ENCODE data around the gene DIPK1B. TPM values are rescaled to one million over a fixed set of nuclear protein-coding genes. Genes with fewer than 3 reads are reported as not detected.

Gene DIPK1B
- total RNA-seq, 1 donor from 2014 or later = 11.0 TPM

GRCh38 chr9:136685790-136686533, 26.4 kb upstream of the DIPK1B start:
- peak overlapping the region; percentile 91 for H3K27ac ChIP-seq (ENCODE audit: low read depth, low read length)
- H3K4me1 ChIP-seq (ENCODE audit: control insufficient read depth in 3 of 3, insufficient read depth in 3 of 3, low read length in 3 of 3) = peaks cover 29 to 59% (median 48%) of the 10 kb centered on the region in 3 donors
- no peaks in the 10 kb centered on the region for H3K9me3 ChIP-seq (ENCODE audit: control insufficient read depth in 3 of 3, low read length in 3 of 3)
- no peaks in the 10 kb centered on the region for H3K27me3 ChIP-seq (ENCODE audit: control insufficient read depth in 3 of 3, insufficient read depth in 3 of 3, low read length in 3 of 3)
- H3K4me3 ChIP-seq (ENCODE audit: low read length in 3 of 3) = peak overlapping the region; percentile 62 to 81 (median 74)
- H3K36me3 ChIP-seq (ENCODE audit: control insufficient read depth in 3 of 3, insufficient read depth in 3 of 3, low read length in 3 of 3) = no peaks in the 10 kb centered on the region
- peak overlapping the region; percentile 72 to 89 (median 80) for H3K9ac ChIP-seq (ENCODE audit: low read depth in 1 of 3, low read length in 3 of 3)

GRCh38 chr9:136686534-136686793, 25.9 kb upstream of the DIPK1B start:
- no peaks in the 10 kb centered on the region for H3K27me3 ChIP-seq (ENCODE audit: control insufficient read depth in 3 of 3, insufficient read depth in 3 of 3, low read length in 3 of 3)
- H3K4me3 ChIP-seq (ENCODE audit: low read length in 3 of 3) = peak overlapping the region; percentile 62 to 81 (median 74)
- H3K9me3 ChIP-seq (ENCODE audit: control insufficient read depth in 3 of 3, low read length in 3 of 3) = no peaks in the 10 kb centered on the region
- peak overlapping the region; percentile 72 to 89 (median 80) for H3K9ac ChIP-seq (ENCODE audit: low read depth in 1 of 3, low read length in 3 of 3)
- H3K36me3 ChIP-seq (ENCODE audit: control insufficient read depth in 3 of 3, insufficient read depth in 3 of 3, low read length in 3 of 3) = no peaks in the 10 kb centered on the region
- H3K4me1 ChIP-seq (ENCODE audit: control insufficient read depth in 3 of 3, insufficient read depth in 3 of 3, low read length in 3 of 3) = peaks cover 34 to 64% (median 53%) of the 10 kb centered on the region in 3 donors
- peak overlapping the region; percentile 91 for H3K27ac ChIP-seq (ENCODE audit: low read depth, low read length)

- no peaks in the 10 kb centered on the region for H3K27me3 ChIP-seq (ENCODE audit: control insufficient read depth in 3 of 3, insufficient read depth in 3 of 3, low read length in 3 of 3)
- no peaks in the 10 kb centered on the region for H3K9me3 ChIP-seq (ENCODE audit: control insufficient read depth in 3 of 3, low read length in 3 of 3)
- peak within 1 kb of the TSS; percentile 72 to 89 (median 80) for H3K9ac ChIP-seq (ENCODE audit: low read depth in 1 of 3, low read length in 3 of 3)
- H3K4me3 ChIP-seq (ENCODE audit: low read length in 3 of 3) = peak within 1 kb of the TSS; percentile 66 to 81 (median 74)
- H3K27ac ChIP-seq (ENCODE audit: low read depth, low read length) = peak within 1 kb of the TSS; percentile 91
- peaks cover 35 to 64% (median 55%) of the 10 kb centered on the region in 3 donors for H3K4me1 ChIP-seq (ENCODE audit: control insufficient read depth in 3 of 3, insufficient read depth in 3 of 3, low read length in 3 of 3)
- H3K36me3 ChIP-seq (ENCODE audit: control insufficient read depth in 3 of 3, insufficient read depth in 3 of 3, low read length in 3 of 3) = no peaks in the 10 kb centered on the region
Measured at GRCh38 chr9:136686794-136687711, 25.3 kb upstream of the DIPK1B start, which contains the start of gene AGPAT2. AGPAT2 (minus strand) TSS chr9:136687457; CDS start chr9:136687357, 100 bp downstream.

GRCh38 chr9:136687721-136688223, 24.6 kb upstream of the DIPK1B start:
- H3K36me3 ChIP-seq (ENCODE audit: control insufficient read depth in 3 of 3, insufficient read depth in 3 of 3, low read length in 3 of 3) = no peaks in the 10 kb centered on the region
- H3K27me3 ChIP-seq (ENCODE audit: control insufficient read depth in 3 of 3, insufficient read depth in 3 of 3, low read length in 3 of 3) = no peaks in the 10 kb centered on the region
- H3K4me1 ChIP-seq (ENCODE audit: control insufficient read depth in 3 of 3, insufficient read depth in 3 of 3, low read length in 3 of 3) = peaks cover 35 to 63% (median 55%) of the 10 kb centered on the region in 3 donors
- H3K9ac ChIP-seq (ENCODE audit: low read depth in 1 of 3, low read length in 3 of 3) = peak overlapping the region in 2 of 3 donors; percentile 59 to 79
- peak overlapping the region; percentile 91 for H3K27ac ChIP-seq (ENCODE audit: low read depth, low read length)
- H3K4me3 ChIP-seq (ENCODE audit: low read length in 3 of 3) = peak overlapping the region in 2 of 3 donors; percentile 6 to 36
- H3K9me3 ChIP-seq (ENCODE audit: control insufficient read depth in 3 of 3, low read length in 3 of 3) = no peaks in the 10 kb centered on the region

- H3K9ac ChIP-seq (ENCODE audit: low read depth in 1 of 3, low read length in 3 of 3) = peak overlapping the region in 1 of 3 donors; percentile 79
- no peaks in the 10 kb centered on the region for H3K36me3 ChIP-seq (ENCODE audit: control insufficient read depth in 3 of 3, insufficient read depth in 3 of 3, low read length in 3 of 3)
- no peak overlapping the region for H3K4me3 ChIP-seq (ENCODE audit: low read length in 3 of 3)
- peak overlapping the region; percentile 94 for H3K27ac ChIP-seq (ENCODE audit: low read depth, low read length)
- no peaks in the 10 kb centered on the region for H3K27me3 ChIP-seq (ENCODE audit: control insufficient read depth in 3 of 3, insufficient read depth in 3 of 3, low read length in 3 of 3)
- H3K9me3 ChIP-seq (ENCODE audit: control insufficient read depth in 3 of 3, low read length in 3 of 3) = no peaks in the 10 kb centered on the region
- H3K4me1 ChIP-seq (ENCODE audit: control insufficient read depth in 3 of 3, insufficient read depth in 3 of 3, low read length in 3 of 3) = peaks cover 36 to 58% (median 52%) of the 10 kb centered on the region in 3 donors
Measured at GRCh38 chr9:136688274-136689107, 23.9 kb upstream of the DIPK1B start.

GRCh38 chr9:136689108-136689460, 23.3 kb upstream of the DIPK1B start:
- H3K27me3 ChIP-seq (ENCODE audit: control insufficient read depth in 3 of 3, insufficient read depth in 3 of 3, low read length in 3 of 3) = no peaks in the 10 kb centered on the region
- H3K4me3 ChIP-seq (ENCODE audit: low read length in 3 of 3) = no peak overlapping the region
- peak overlapping the region in 1 of 3 donors; percentile 45 for H3K9ac ChIP-seq (ENCODE audit: low read depth in 1 of 3, low read length in 3 of 3)
- H3K9me3 ChIP-seq (ENCODE audit: control insufficient read depth in 3 of 3, low read length in 3 of 3) = no peaks in the 10 kb centered on the region
- H3K27ac ChIP-seq (ENCODE audit: low read depth, low read length) = peak overlapping the region; percentile 94
- no peaks in the 10 kb centered on the region for H3K36me3 ChIP-seq (ENCODE audit: control insufficient read depth in 3 of 3, insufficient read depth in 3 of 3, low read length in 3 of 3)
- peaks cover 38 to 59% (median 53%) of the 10 kb centered on the region in 3 donors for H3K4me1 ChIP-seq (ENCODE audit: control insufficient read depth in 3 of 3, insufficient read depth in 3 of 3, low read length in 3 of 3)

- peaks cover 35 to 54% (median 52%) of the 10 kb centered on the region in 3 donors for H3K4me1 ChIP-seq (ENCODE audit: control insufficient read depth in 3 of 3, insufficient read depth in 3 of 3, low read length in 3 of 3)
- H3K4me3 ChIP-seq (ENCODE audit: low read length in 3 of 3) = peak overlapping the region in 2 of 3 donors; percentile 22 to 39
- no peaks in the 10 kb centered on the region for H3K27me3 ChIP-seq (ENCODE audit: control insufficient read depth in 3 of 3, insufficient read depth in 3 of 3, low read length in 3 of 3)
- no peaks in the 10 kb centered on the region for H3K9me3 ChIP-seq (ENCODE audit: control insufficient read depth in 3 of 3, low read length in 3 of 3)
- H3K27ac ChIP-seq (ENCODE audit: low read depth, low read length) = peak overlapping the region; percentile 94
- H3K36me3 ChIP-seq (ENCODE audit: control insufficient read depth in 3 of 3, insufficient read depth in 3 of 3, low read length in 3 of 3) = no peaks in the 10 kb centered on the region
- H3K9ac ChIP-seq (ENCODE audit: low read depth in 1 of 3, low read length in 3 of 3) = peak overlapping the region; percentile 57 to 82 (median 66)
Measured at GRCh38 chr9:136690104-136690805, 22.1 kb upstream of the DIPK1B start.

- peak overlapping the region; percentile 30 to 82 (median 66) for H3K9ac ChIP-seq (ENCODE audit: low read depth in 1 of 3, low read length in 3 of 3)
- H3K27me3 ChIP-seq (ENCODE audit: control insufficient read depth in 3 of 3, insufficient read depth in 3 of 3, low read length in 3 of 3) = peaks cover 0 to 4% (median 0%) of the 10 kb centered on the region in 3 donors
- H3K36me3 ChIP-seq (ENCODE audit: control insufficient read depth in 3 of 3, insufficient read depth in 3 of 3, low read length in 3 of 3) = no peaks in the 10 kb centered on the region
- peak overlapping the region in 2 of 3 donors; percentile 22 to 39 for H3K4me3 ChIP-seq (ENCODE audit: low read length in 3 of 3)
- H3K4me1 ChIP-seq (ENCODE audit: control insufficient read depth in 3 of 3, insufficient read depth in 3 of 3, low read length in 3 of 3) = peaks cover 29 to 52% (median 50%) of the 10 kb centered on the region in 3 donors
- peak overlapping the region; percentile 94 for H3K27ac ChIP-seq (ENCODE audit: low read depth, low read length)
- H3K9me3 ChIP-seq (ENCODE audit: control insufficient read depth in 3 of 3, low read length in 3 of 3) = no peaks in the 10 kb centered on the region
Measured at GRCh38 chr9:136690806-136691261, 21.5 kb upstream of the DIPK1B start.
